Activated naive CD8-positive, alpha-beta T cell (primary cell): ENCODE measurements around the gene SDF4.

Experiments used
- H3K27ac Mint-ChIP-seq: one replicate; pipeline ENCODE4 v1.8.0; 2021; ENCODE audit warnings: mixed read lengths
- H3K27me3 Mint-ChIP-seq: one replicate; pipeline ENCODE4 v1.8.0; 2021; ENCODE audit warnings: mixed read lengths
- H3K36me3 Mint-ChIP-seq: one replicate; pipeline ENCODE4 v1.8.0; 2021; ENCODE audit warnings: mixed read lengths
- H3K4me1 Mint-ChIP-seq: one replicate; pipeline ENCODE4 v1.8.0; 2021; ENCODE audit warnings: low read depth, mixed read lengths
- H3K4me3 Mint-ChIP-seq: one replicate; pipeline ENCODE4 v1.8.0; 2021; ENCODE audit warnings: mild to moderate bottlenecking, mixed read lengths
- H3K9me3 Mint-ChIP-seq: one replicate; pipeline ENCODE4 v1.8.0; 2021; ENCODE audit warnings: low read depth, mixed read lengths

Gene SDF4

GRCh38 chr1:1232208-1232795 is 501 bp upstream of the SDF4 start, which contains the start of gene B3GALT6:
Gene B3GALT6, plus strand, starts transcription at chr1:1232237. Its CDS starts 42 bp downstream, at chr1:1232279.
- H3K4me1 Mint-ChIP-seq: peaks cover 30% of the 10 kb centered on the region
- H3K27me3 Mint-ChIP-seq: no peaks in the 10 kb centered on the region
- H3K4me3 Mint-ChIP-seq: peak within 1 kb of the TSS; percentile 97
- H3K36me3 Mint-ChIP-seq: peaks cover 6% of the 10 kb centered on the region
- no peaks in the 10 kb centered on the region for H3K9me3 Mint-ChIP-seq
- peak within 1 kb of the TSS; percentile 89 for H3K27ac Mint-ChIP-seq

- Mint-ChIP-seq H3K27ac (peak overlapping the region; percentile 89), H3K36me3 (peaks cover 6% of the 10 kb centered on the region), H3K4me3 (peak overlapping the region; percentile 97), H3K27me3 (no peaks in the 10 kb centered on the region), H3K4me1 (peaks cover 32% of the 10 kb centered on the region), H3K9me3 (no peaks in the 10 kb centered on the region)
Observed at GRCh38 chr1:1230656-1231399, 973 bp downstream of the SDF4 start.

- Mint-ChIP-seq H3K4me3 (peak overlapping the region; percentile 97), H3K9me3 (no peaks in the 10 kb centered on the region), H3K27me3 (no peaks in the 10 kb centered on the region), H3K36me3 (peaks cover 6% of the 10 kb centered on the region), H3K4me1 (peaks cover 35% of the 10 kb centered on the region), H3K27ac (peak overlapping the region; percentile 66)
Observed at GRCh38 chr1:1229770-1230169, 2.0 kb downstream of the SDF4 start.

GRCh38 chr1:1228596-1229321 is 3.0 kb downstream of the SDF4 start:
- Mint-ChIP-seq H3K27ac (no peak overlapping the region), H3K9me3 (no peaks in the 10 kb centered on the region), H3K27me3 (no peaks in the 10 kb centered on the region), H3K4me3 (no peak overlapping the region), H3K36me3 (peaks cover 6% of the 10 kb centered on the region), H3K4me1 (peaks cover 27% of the 10 kb centered on the region)

- no peaks in the 10 kb centered on the region for H3K27me3 Mint-ChIP-seq
- H3K4me3 Mint-ChIP-seq: no peak overlapping the region
- peaks cover 2% of the 10 kb centered on the region for H3K36me3 Mint-ChIP-seq
- H3K27ac Mint-ChIP-seq: no peak overlapping the region
- H3K4me1 Mint-ChIP-seq: peaks cover 23% of the 10 kb centered on the region
- H3K9me3 Mint-ChIP-seq: no peaks in the 10 kb centered on the region
Observed at GRCh38 chr1:1228187-1228586, 3.6 kb downstream of the SDF4 start.

- Mint-ChIP-seq H3K9me3 (no peaks in the 10 kb centered on the region), H3K27me3 (no peaks in the 10 kb centered on the region), H3K36me3 (peaks cover 6% of the 10 kb centered on the region), H3K4me1 (peaks cover 23% of the 10 kb centered on the region), H3K4me3 (no peak overlapping the region), H3K27ac (no peak overlapping the region)
Observed at GRCh38 chr1:1227386-1227785, 4.4 kb downstream of the SDF4 start.

GRCh38 chr1:1226566-1227362 is 5.0 kb downstream of the SDF4 start:
- H3K36me3 Mint-ChIP-seq: peaks cover 6% of the 10 kb centered on the region
- H3K9me3 Mint-ChIP-seq: no peaks in the 10 kb centered on the region
- no peaks in the 10 kb centered on the region for H3K27me3 Mint-ChIP-seq
- peaks cover 23% of the 10 kb centered on the region for H3K4me1 Mint-ChIP-seq
- H3K4me3 Mint-ChIP-seq: no peak overlapping the region
- H3K27ac Mint-ChIP-seq: no peak overlapping the region

- H3K4me3 Mint-ChIP-seq: no peak overlapping the region
- peaks cover 6% of the 10 kb centered on the region for H3K36me3 Mint-ChIP-seq
- no peaks in the 10 kb centered on the region for H3K27me3 Mint-ChIP-seq
- H3K27ac Mint-ChIP-seq: no peak overlapping the region
- H3K4me1 Mint-ChIP-seq: peaks cover 22% of the 10 kb centered on the region
- no peaks in the 10 kb centered on the region for H3K9me3 Mint-ChIP-seq
Observed at GRCh38 chr1:1225913-1226312, 5.9 kb downstream of the SDF4 start.

GRCh38 chr1:1225238-1225845 is 6.5 kb downstream of the SDF4 start:
- Mint-ChIP-seq H3K4me1 (peaks cover 18% of the 10 kb centered on the region), H3K36me3 (peaks cover 3% of the 10 kb centered on the region), H3K27me3 (no peaks in the 10 kb centered on the region), H3K27ac (no peak overlapping the region), H3K4me3 (no peak overlapping the region), H3K9me3 (no peaks in the 10 kb centered on the region)

GRCh38 chr1:1223891-1224290 is 7.9 kb downstream of the SDF4 start:
- Mint-ChIP-seq H3K27ac (no peak overlapping the region), H3K4me1 (peaks cover 8% of the 10 kb centered on the region), H3K9me3 (no peaks in the 10 kb centered on the region), H3K4me3 (no peak overlapping the region), H3K27me3 (no peaks in the 10 kb centered on the region), H3K36me3 (peaks cover 3% of the 10 kb centered on the region)

GRCh38 chr1:1223321-1223720 is 8.5 kb downstream of the SDF4 start:
- H3K9me3 Mint-ChIP-seq: no peaks in the 10 kb centered on the region
- no peak overlapping the region for H3K4me3 Mint-ChIP-seq
- peaks cover 7% of the 10 kb centered on the region for H3K4me1 Mint-ChIP-seq
- no peaks in the 10 kb centered on the region for H3K27me3 Mint-ChIP-seq
- no peak overlapping the region for H3K27ac Mint-ChIP-seq
- peaks cover 3% of the 10 kb centered on the region for H3K36me3 Mint-ChIP-seq

GRCh38 chr1:1222575-1223225 is 9.1 kb downstream of the SDF4 start:
- Mint-ChIP-seq H3K27ac (no peak overlapping the region), H3K9me3 (no peaks in the 10 kb centered on the region), H3K4me3 (no peak overlapping the region)

GRCh38 chr1:1221887-1222574 is 9.8 kb downstream of the SDF4 start:
- H3K9me3 Mint-ChIP-seq: no peaks in the 10 kb centered on the region
- H3K36me3 Mint-ChIP-seq: peaks cover 3% of the 10 kb centered on the region
- H3K4me3 Mint-ChIP-seq: no peak overlapping the region
- no peak overlapping the region for H3K27ac Mint-ChIP-seq
- H3K4me1 Mint-ChIP-seq: peaks cover 10% of the 10 kb centered on the region
- no peaks in the 10 kb centered on the region for H3K27me3 Mint-ChIP-seq

More at GRCh38 chr1:1222575-1223225, 9.1 kb downstream of the SDF4 start:
- peaks cover 8% of the 10 kb centered on the region for H3K4me1 Mint-ChIP-seq
- H3K27me3 Mint-ChIP-seq: no peaks in the 10 kb centered on the region
- H3K36me3 Mint-ChIP-seq: peaks cover 3% of the 10 kb centered on the region
